Measurements from ENCODE around the gene SDSL. TPM values are rescaled to one million over a fixed set of nuclear protein-coding genes. Genes with fewer than 3 reads are reported as not detected.

The SDSL gene
- total and polyA plus RNA-seq, 4 donors = 3.8 to 13.4 (median 6.8) TPM

- H3K36me3 ChIP-seq (ENCODE audit: control insufficient read depth in 1 of 2, insufficient read depth in 2 of 2, low read length in 1 of 2) = no peaks in the 10 kb centered on the region
- H3K4me1 ChIP-seq (ENCODE audit: control insufficient read depth in 1 of 2, insufficient read depth in 2 of 2, low read length in 2 of 2) = no peaks in the 10 kb centered on the region
- intact Hi-C loops (cut with DNase I) = no loop called here
- H3K27ac ChIP-seq (ENCODE audit: low read depth in 1 of 2, low read length in 2 of 2) = no peak overlapping the region
- 1% methylated on average over 52 to 53 of the region's 53 CpGs for WGBS, 2 donors
- no peaks in the 10 kb centered on the region for H3K9me3 ChIP-seq (ENCODE audit: control insufficient read depth, low read length)
- DNase-seq = no peak
- no peak overlapping the region for H3K4me3 ChIP-seq (ENCODE audit: low read length in 2 of 2)
- peaks cover 0 to 1% of the 10 kb centered on the region in 2 donors for H3K27me3 ChIP-seq (ENCODE audit: control insufficient read depth in 1 of 2, insufficient read depth in 2 of 2, low read length in 1 of 2)
- ATAC-seq (ENCODE audit: low FRiP score) = peak; percentile 40
Measured at GRCh38 chr12:113470871-113471618, 48.9 kb downstream of the SDSL start.

GRCh38 chr12:113471619-113472171, 49.5 kb downstream of the SDSL start, which contains the start of gene LHX5:
Gene LHX5, minus strand, starts transcription at chr12:113471871. Its CDS starts 373 bp downstream, at chr12:113471498.
- WGBS, 2 donors = 1% methylated on average over 43 of the region's 43 CpGs
- DNase-seq (no peak), ATAC-seq (ENCODE audit: low FRiP score) (no peak)
- no peaks in the 10 kb centered on the region for H3K9me3 ChIP-seq (ENCODE audit: control insufficient read depth, low read length)
- peaks cover 0 to 1% of the 10 kb centered on the region in 2 donors for H3K27me3 ChIP-seq (ENCODE audit: control insufficient read depth in 1 of 2, insufficient read depth in 2 of 2, low read length in 1 of 2)
- H3K36me3 ChIP-seq (ENCODE audit: control insufficient read depth in 1 of 2, insufficient read depth in 2 of 2, low read length in 1 of 2) = no peaks in the 10 kb centered on the region
- H3K27ac ChIP-seq (ENCODE audit: low read depth in 1 of 2, low read length in 2 of 2) = no peak within 1 kb of the TSS
- intact Hi-C loops (cut with DNase I) = no loop called here
- no peak within 1 kb of the TSS for H3K4me3 ChIP-seq (ENCODE audit: low read length in 2 of 2)
- no peaks in the 10 kb centered on the region for H3K4me1 ChIP-seq (ENCODE audit: control insufficient read depth in 1 of 2, insufficient read depth in 2 of 2, low read length in 2 of 2)

- no peak overlapping the region for H3K27ac ChIP-seq (ENCODE audit: low read depth in 1 of 2, low read length in 2 of 2)
- no peaks in the 10 kb centered on the region for H3K36me3 ChIP-seq (ENCODE audit: control insufficient read depth in 1 of 2, insufficient read depth in 2 of 2, low read length in 1 of 2)
- ATAC-seq (ENCODE audit: low FRiP score) (no peak), DNase-seq (no peak)
- no peaks in the 10 kb centered on the region for H3K4me1 ChIP-seq (ENCODE audit: control insufficient read depth in 1 of 2, insufficient read depth in 2 of 2, low read length in 2 of 2)
- 1 to 2% methylated on average over 51 of the region's 51 CpGs for WGBS, 2 donors
- peaks cover 0 to 1% of the 10 kb centered on the region in 2 donors for H3K27me3 ChIP-seq (ENCODE audit: control insufficient read depth in 1 of 2, insufficient read depth in 2 of 2, low read length in 1 of 2)
- H3K9me3 ChIP-seq (ENCODE audit: control insufficient read depth, low read length) = no peaks in the 10 kb centered on the region
- H3K4me3 ChIP-seq (ENCODE audit: low read length in 2 of 2) = no peak overlapping the region
- intact Hi-C loops (cut with DNase I) = no loop called here
Measured at GRCh38 chr12:113472191-113473121, 50.3 kb downstream of the SDSL start.

- Histone ChIP-seq H3K36me3 (ENCODE audit: control insufficient read depth in 1 of 2, insufficient read depth in 2 of 2, low read length in 1 of 2) (no peaks in the 10 kb centered on the region), H3K27me3 (ENCODE audit: control insufficient read depth in 1 of 2, insufficient read depth in 2 of 2, low read length in 1 of 2) (peaks cover 0 to 1% of the 10 kb centered on the region in 2 donors), H3K27ac (ENCODE audit: low read depth in 1 of 2, low read length in 2 of 2) (no peak overlapping the region), H3K4me3 (ENCODE audit: low read length in 2 of 2) (no peak overlapping the region), H3K9me3 (ENCODE audit: control insufficient read depth, low read length) (no peaks in the 10 kb centered on the region), H3K4me1 (ENCODE audit: control insufficient read depth in 1 of 2, insufficient read depth in 2 of 2, low read length in 2 of 2) (no peaks in the 10 kb centered on the region)
- intact Hi-C loops (cut with DNase I) = no loop called here
- DNase-seq (no peak), ATAC-seq (ENCODE audit: low FRiP score) (no peak)
- 10 to 12% methylated on average over 6 of the region's 6 CpGs for WGBS, 2 donors
Measured at GRCh38 chr12:113473400-113473799, 51.2 kb downstream of the SDSL start.

- Histone ChIP-seq H3K27me3 (ENCODE audit: control insufficient read depth in 1 of 2, insufficient read depth in 2 of 2, low read length in 1 of 2) (peaks cover 0 to 1% of the 10 kb centered on the region in 2 donors), H3K27ac (ENCODE audit: low read depth in 1 of 2, low read length in 2 of 2) (no peak overlapping the region), H3K36me3 (ENCODE audit: control insufficient read depth in 1 of 2, insufficient read depth in 2 of 2, low read length in 1 of 2) (no peaks in the 10 kb centered on the region), H3K4me3 (ENCODE audit: low read length in 2 of 2) (no peak overlapping the region), H3K4me1 (ENCODE audit: control insufficient read depth in 1 of 2, insufficient read depth in 2 of 2, low read length in 2 of 2) (no peaks in the 10 kb centered on the region), H3K9me3 (ENCODE audit: control insufficient read depth, low read length) (no peaks in the 10 kb centered on the region)
- DNase-seq (no peak), ATAC-seq (ENCODE audit: low FRiP score) (no peak)
- 2 to 4% methylated on average over 9 of the region's 9 CpGs for WGBS, 2 donors
- intact Hi-C loops (cut with DNase I) = no loop called here
Measured at GRCh38 chr12:113473942-113474341, 51.8 kb downstream of the SDSL start.

- ATAC-seq (ENCODE audit: low FRiP score) = no peak
- Histone ChIP-seq H3K4me1 (ENCODE audit: control insufficient read depth in 1 of 2, insufficient read depth in 2 of 2, low read length in 2 of 2) (no peaks in the 10 kb centered on the region), H3K9me3 (ENCODE audit: control insufficient read depth, low read length) (no peaks in the 10 kb centered on the region), H3K27me3 (ENCODE audit: control insufficient read depth in 1 of 2, insufficient read depth in 2 of 2, low read length in 1 of 2) (peaks cover 0 to 3% of the 10 kb centered on the region in 2 donors), H3K4me3 (ENCODE audit: low read length in 2 of 2) (no peak overlapping the region), H3K27ac (ENCODE audit: low read depth in 1 of 2, low read length in 2 of 2) (no peak overlapping the region), H3K36me3 (ENCODE audit: control insufficient read depth in 1 of 2, insufficient read depth in 2 of 2, low read length in 1 of 2) (no peaks in the 10 kb centered on the region)
- WGBS, 2 donors = 1% methylated on average over 19 of the region's 19 CpGs
- intact Hi-C loops (cut with DNase I) = no loop called here
- no peak for DNase-seq
Measured at GRCh38 chr12:113474635-113475436, 52.7 kb downstream of the SDSL start.

GRCh38 chr12:113475451-113476175, 53.4 kb downstream of the SDSL start:
- Histone ChIP-seq H3K27ac (ENCODE audit: low read depth in 1 of 2, low read length in 2 of 2) (no peak overlapping the region), H3K4me1 (ENCODE audit: control insufficient read depth in 1 of 2, insufficient read depth in 2 of 2, low read length in 2 of 2) (no peaks in the 10 kb centered on the region), H3K36me3 (ENCODE audit: control insufficient read depth in 1 of 2, insufficient read depth in 2 of 2, low read length in 1 of 2) (no peaks in the 10 kb centered on the region), H3K9me3 (ENCODE audit: control insufficient read depth, low read length) (no peaks in the 10 kb centered on the region), H3K27me3 (ENCODE audit: control insufficient read depth in 1 of 2, insufficient read depth in 2 of 2, low read length in 1 of 2) (peaks cover 0 to 3% of the 10 kb centered on the region in 2 donors), H3K4me3 (ENCODE audit: low read length in 2 of 2) (no peak overlapping the region)
- WGBS, 2 donors = 1% methylated on average over 50 of the region's 50 CpGs
- no peak for ATAC-seq (ENCODE audit: low FRiP score)
- intact Hi-C loops (cut with DNase I) = no loop called here
- no peak for DNase-seq

Data from aorta (tissue), 5 donors.